IPS-15b (cell line): ENCODE measurements around the gene RAB36.

Experiments
- H3K27me3 ChIP-seq: one replicate; pipeline ENCODE4 v1.6.1; 2013; ENCODE audit warnings: low read length; ENCODE audit not compliant: control insufficient read depth, insufficient read depth
- H3K36me3 ChIP-seq: one replicate; pipeline ENCODE4 v1.6.1; 2013; ENCODE audit warnings: low read length; ENCODE audit not compliant: control insufficient read depth, insufficient read depth
- H3K4me1 ChIP-seq: one replicate; pipeline ENCODE4 v1.6.1; 2013; ENCODE audit warnings: mild to moderate bottlenecking, low read length; ENCODE audit not compliant: control insufficient read depth, insufficient read depth
- H3K4me3 ChIP-seq: one replicate; pipeline ENCODE4 v1.5.1; 2013; ENCODE audit warnings: low read depth, low read length
- H3K9ac ChIP-seq: one replicate; pipeline ENCODE4 v1.6.1; 2013; ENCODE audit warnings: low read depth, mild to moderate bottlenecking, low read length
- H3K9me3 ChIP-seq: one replicate; pipeline ENCODE4 v1.6.1; 2013; ENCODE audit warnings: mild to moderate bottlenecking, low read length; ENCODE audit not compliant: control insufficient read depth, insufficient read depth

Gene RAB36

GRCh38 chr22:23124611-23125511 lies 20.4 kb upstream of the RAB36 start:
- H3K4me1 ChIP-seq: peaks cover 4% of the 10 kb centered on the region
- H3K9ac ChIP-seq: no peak overlapping the region
- H3K4me3 ChIP-seq: no peak overlapping the region
- no peaks in the 10 kb centered on the region for H3K36me3 ChIP-seq
- H3K9me3 ChIP-seq: no peaks in the 10 kb centered on the region
- peaks cover 6% of the 10 kb centered on the region for H3K27me3 ChIP-seq

GRCh38 chr22:23125512-23126103 lies 19.7 kb upstream of the RAB36 start:
- H3K9me3 ChIP-seq: no peaks in the 10 kb centered on the region
- H3K9ac ChIP-seq: no peak overlapping the region
- no peak overlapping the region for H3K4me3 ChIP-seq
- peaks cover 4% of the 10 kb centered on the region for H3K4me1 ChIP-seq
- H3K36me3 ChIP-seq: no peaks in the 10 kb centered on the region
- peaks cover 6% of the 10 kb centered on the region for H3K27me3 ChIP-seq

- Histone ChIP-seq H3K36me3 (no peaks in the 10 kb centered on the region), H3K27me3 (peaks cover under 1% of the 10 kb centered on the region), H3K9ac (no peak overlapping the region), H3K9me3 (no peaks in the 10 kb centered on the region), H3K4me3 (no peak overlapping the region), H3K4me1 (peaks cover 4% of the 10 kb centered on the region)
Measured at GRCh38 chr22:23126165-23127054, 18.9 kb upstream of the RAB36 start.

GRCh38 chr22:23127055-23127756 lies 18.1 kb upstream of the RAB36 start:
- Histone ChIP-seq H3K36me3 (no peaks in the 10 kb centered on the region), H3K9ac (no peak overlapping the region), H3K27me3 (no peaks in the 10 kb centered on the region), H3K9me3 (no peaks in the 10 kb centered on the region), H3K4me3 (no peak overlapping the region), H3K4me1 (peaks cover 4% of the 10 kb centered on the region)

GRCh38 chr22:23127788-23128187 lies 17.5 kb upstream of the RAB36 start:
- Histone ChIP-seq H3K9me3 (no peaks in the 10 kb centered on the region), H3K9ac (no peak overlapping the region), H3K36me3 (no peaks in the 10 kb centered on the region), H3K4me1 (peaks cover 4% of the 10 kb centered on the region), H3K4me3 (no peak overlapping the region), H3K27me3 (no peaks in the 10 kb centered on the region)

- Histone ChIP-seq H3K9me3 (no peaks in the 10 kb centered on the region), H3K4me1 (peaks cover 4% of the 10 kb centered on the region), H3K9ac (no peak overlapping the region)
Measured at GRCh38 chr22:23128269-23129108, 16.8 kb upstream of the RAB36 start.

GRCh38 chr22:23129149-23129548 lies 16.1 kb upstream of the RAB36 start:
- Histone ChIP-seq H3K27me3 (no peaks in the 10 kb centered on the region), H3K9ac (no peak overlapping the region), H3K4me3 (no peak overlapping the region)

More at GRCh38 chr22:23128269-23129108, 16.8 kb upstream of the RAB36 start:
- no peaks in the 10 kb centered on the region for H3K27me3 ChIP-seq
- no peak overlapping the region for H3K4me3 ChIP-seq
- H3K36me3 ChIP-seq: no peaks in the 10 kb centered on the region

GRCh38 chr22:23130697-23131096 lies 14.6 kb upstream of the RAB36 start:
- H3K9me3 ChIP-seq: no peaks in the 10 kb centered on the region
- no peaks in the 10 kb centered on the region for H3K27me3 ChIP-seq
- H3K4me3 ChIP-seq: no peak overlapping the region
- H3K4me1 ChIP-seq: peaks cover 4% of the 10 kb centered on the region
- no peak overlapping the region for H3K9ac ChIP-seq
- H3K36me3 ChIP-seq: no peaks in the 10 kb centered on the region

More at GRCh38 chr22:23129149-23129548, 16.1 kb upstream of the RAB36 start:
- H3K36me3 ChIP-seq: no peaks in the 10 kb centered on the region
- peaks cover 4% of the 10 kb centered on the region for H3K4me1 ChIP-seq
- no peaks in the 10 kb centered on the region for H3K9me3 ChIP-seq

GRCh38 chr22:23131931-23132330 lies 13.3 kb upstream of the RAB36 start:
- peaks cover 4% of the 10 kb centered on the region for H3K4me1 ChIP-seq
- H3K4me3 ChIP-seq: no peak overlapping the region
- H3K9me3 ChIP-seq: no peaks in the 10 kb centered on the region
- no peaks in the 10 kb centered on the region for H3K36me3 ChIP-seq
- H3K9ac ChIP-seq: no peak overlapping the region
- H3K27me3 ChIP-seq: no peaks in the 10 kb centered on the region

GRCh38 chr22:23132376-23133091 lies 12.7 kb upstream of the RAB36 start:
- no peak overlapping the region for H3K4me3 ChIP-seq
- no peaks in the 10 kb centered on the region for H3K9me3 ChIP-seq
- no peaks in the 10 kb centered on the region for H3K27me3 ChIP-seq
- H3K9ac ChIP-seq: no peak overlapping the region
- H3K36me3 ChIP-seq: no peaks in the 10 kb centered on the region
- peaks cover 4% of the 10 kb centered on the region for H3K4me1 ChIP-seq
